H9 (cell line): ENCODE data around the gene SORBS1. TPM values are rescaled to one million over a fixed set of nuclear protein-coding genes. Genes with fewer than 3 reads are reported as not detected.

Source experiments
- DNase-seq: peaks from one replicate; pipeline ENCODE4 v3.0.0-alpha.2; 2017
- H2AFZ ChIP-seq: one replicate; pipeline ENCODE4 v1.6.1; 2013; ENCODE audit warnings: mild to moderate bottlenecking, low read length, control low read depth, moderate library complexity
- H2AK5ac ChIP-seq: 2 replicates; pipeline ENCODE4 v1.6.1; 2013; ENCODE audit warnings: low read length, control low read depth, mixed read lengths; ENCODE audit not compliant: insufficient read length
- H2BK120ac ChIP-seq: one replicate; pipeline ENCODE4 v1.6.1; 2013; ENCODE audit warnings: low read depth, mild to moderate bottlenecking, low read length, control low read depth, inconsistent platforms; ENCODE audit not compliant: poor library complexity, severe bottlenecking
- H2BK12ac ChIP-seq: 2 replicates; pipeline ENCODE4 v1.6.1; 2013; ENCODE audit warnings: low read length, control low read depth, mixed read lengths, low read depth; ENCODE audit not compliant: insufficient read length
- H2BK15ac ChIP-seq: 2 replicates; pipeline ENCODE4 v1.6.1; 2013; ENCODE audit warnings: low read depth, low read length, control low read depth
- H2BK20ac ChIP-seq: one replicate; pipeline ENCODE4 v1.6.1; 2013; ENCODE audit warnings: low read depth, mild to moderate bottlenecking, low read length, control low read depth, inconsistent platforms; ENCODE audit not compliant: poor library complexity, severe bottlenecking
- H2BK5ac ChIP-seq: 2 replicates; pipeline ENCODE4 v1.6.1; 2013; ENCODE audit warnings: low read length, control low read depth, mixed read lengths; ENCODE audit not compliant: insufficient read length
- H3K14ac ChIP-seq: 2 replicates; pipeline ENCODE4 v1.6.1; 2013; ENCODE audit warnings: low read length, control low read depth; ENCODE audit not compliant: insufficient read depth
- H3K18ac ChIP-seq: 2 replicates; pipeline ENCODE4 v1.6.1; 2013; ENCODE audit warnings: low read depth, mild to moderate bottlenecking, mixed read lengths, low read length, control low read depth; ENCODE audit not compliant: insufficient read length
- H3K23ac ChIP-seq: 2 replicates; pipeline ENCODE4 v1.6.1; 2013; ENCODE audit warnings: low read length, control low read depth, mixed read lengths, low read depth; ENCODE audit not compliant: insufficient read length
- H3K23me2 ChIP-seq: 2 replicates; pipeline ENCODE4 v1.6.1; 2013; ENCODE audit warnings: low read depth, mild to moderate bottlenecking, mixed read lengths, low read length, control low read depth; ENCODE audit not compliant: insufficient read length, poor library complexity, severe bottlenecking
- H3K27ac ChIP-seq: 2 replicates; pipeline ENCODE4 v1.5.1; 2013; ENCODE audit warnings: low read length, control low read depth, mixed read lengths, low read depth; ENCODE audit not compliant: insufficient read length
- H3K27me3 ChIP-seq: 2 replicates; pipeline ENCODE4 v1.6.1; 2013; ENCODE audit warnings: low read length, control low read depth, inconsistent platforms; ENCODE audit not compliant: insufficient read depth
- H3K4ac ChIP-seq: 2 replicates; pipeline ENCODE4 v1.6.1; 2013; ENCODE audit warnings: low read depth, mild to moderate bottlenecking, control low read depth, inconsistent platforms, low read length, moderate library complexity
- H3K4me1 ChIP-seq: 2 replicates; pipeline ENCODE4 v1.6.1; 2013; ENCODE audit warnings: low read length, control low read depth, inconsistent platforms; ENCODE audit not compliant: insufficient read depth
- H3K4me2 ChIP-seq: 2 replicates; pipeline ENCODE4 v1.6.1; 2013; ENCODE audit warnings: low read length, control low read depth, mixed read lengths; ENCODE audit not compliant: insufficient read length, insufficient read depth
- H3K56ac ChIP-seq: 2 replicates; pipeline ENCODE4 v1.6.1; 2013; ENCODE audit warnings: low read depth, mild to moderate bottlenecking, mixed read lengths, low read length, control low read depth; ENCODE audit not compliant: insufficient read length
- H3K79me1 ChIP-seq: 2 replicates; pipeline ENCODE4 v1.6.1; 2013; ENCODE audit warnings: low read depth, mild to moderate bottlenecking, moderate library complexity, low read length, control low read depth, inconsistent platforms; ENCODE audit not compliant: insufficient read depth, poor library complexity, severe bottlenecking
- H3K79me2 ChIP-seq: 2 replicates; pipeline ENCODE4 v1.6.1; 2013; ENCODE audit warnings: low read length, control low read depth, inconsistent platforms; ENCODE audit not compliant: insufficient read depth
- H3K9ac ChIP-seq: 2 replicates; pipeline ENCODE4 v1.6.1; 2013; ENCODE audit warnings: low read length, control low read depth, mixed read lengths; ENCODE audit not compliant: insufficient read length; ENCODE audit errors: extremely low read depth
- H3K9me3 ChIP-seq: one replicate; pipeline ENCODE4 v1.6.1; 2013; ENCODE audit warnings: low read depth, low read length, inconsistent platforms; ENCODE audit not compliant: control insufficient read depth
- H3T11ph ChIP-seq: one replicate; pipeline ENCODE4 v1.6.1; 2013; ENCODE audit warnings: mild to moderate bottlenecking, low read length, control low read depth, inconsistent platforms
- H4K20me1 ChIP-seq: one replicate; pipeline ENCODE4 v1.6.1; 2013; ENCODE audit not compliant: control insufficient read depth, insufficient read length, insufficient read depth
- H4K5ac ChIP-seq: 2 replicates; pipeline ENCODE4 v1.6.1; 2013; ENCODE audit warnings: low read depth, mild to moderate bottlenecking, mixed read lengths, low read length, control low read depth; ENCODE audit not compliant: insufficient read length
- H4K8ac ChIP-seq: replicated peaks from 2 replicates; pipeline ENCODE4 v1.6.1; 2013; ENCODE audit warnings: low read length, control low read depth, mixed read lengths, low read depth; ENCODE audit not compliant: insufficient read length
- H4K91ac ChIP-seq: 2 replicates; pipeline ENCODE4 v1.6.1; 2013; ENCODE audit warnings: low read depth, mild to moderate bottlenecking, moderate library complexity, mixed read lengths, low read length, control low read depth; ENCODE audit not compliant: insufficient read length
- H3K27ac Mint-ChIP-seq, 3 experiments: 2 replicates in 2 of 3; 3 replicates in 1 of 3; pipeline ENCODE4 v1.8.0; 2020 to 2021; ENCODE audit warnings: mixed read lengths in 3 of 3, mild to moderate bottlenecking in 1 of 3, moderate library complexity in 1 of 3
- H3K27me3 Mint-ChIP-seq: 2 replicates; pipeline ENCODE4 v1.8.0; 2021; ENCODE audit warnings: low read depth, mild to moderate bottlenecking, moderate library complexity, mixed read lengths
- H3K36me3 Mint-ChIP-seq, 3 experiments: 2 replicates in 2 of 3; 3 replicates in 1 of 3; pipeline ENCODE4 v1.8.0; 2020 to 2021; ENCODE audit warnings: low read depth in 3 of 3, mixed read lengths in 3 of 3; ENCODE audit not compliant: insufficient read depth in 1 of 3
- H3K4me1 Mint-ChIP-seq, 2 experiments: 2 replicates each; pipeline ENCODE4 v1.8.0; 2020; ENCODE audit warnings: mixed read lengths in 2 of 2
- H3K4me3 Mint-ChIP-seq, 2 experiments: 2 replicates in 1 of 2; 3 replicates in 1 of 2; pipeline ENCODE4 v1.8.0; 2020 to 2021; ENCODE audit warnings: mild to moderate bottlenecking in 2 of 2, mixed read lengths in 2 of 2, moderate library complexity in 1 of 2
- H3K9me3 Mint-ChIP-seq, 2 experiments: 2 replicates in 1 of 2; 3 replicates in 1 of 2; pipeline ENCODE4 v1.8.0; 2020; ENCODE audit warnings: mild to moderate bottlenecking in 2 of 2, mixed read lengths in 2 of 2, moderate library complexity in 1 of 2
- WGBS: extraction: QIAGEN DNeasy Blood & Tissue Kit; methylation state at CpG from one replicate; pipeline ENCODE4 v1.1.7; 2013; ENCODE audit warnings: missing lambda C conversion rate, low lambda C conversion rate, mixed read lengths; ENCODE audit not compliant: insufficient read length; ENCODE audit errors: extremely low coverage; 5-methylcytosine and 5-hydroxymethylcytosine counted together
- total RNA-seq: library from RNA; stranded (reverse); gene quantifications from 2 replicates; pipeline ENCODE4 v1.2.1, GENCODE V29; 2021
- TF ChIP-seq, protein P1 (sequence below): fragments of 200-600 bp; sonication (generic); conservative IDR thresholded peaks from 3 replicates; pipeline ENCODE4 v1.8.0; 2021; ENCODE audit warnings: antibody characterized with exemption, mild to moderate bottlenecking

Gene SORBS1
- total RNA-seq, 1 experiment from 2014 or later: 24.3 TPM

DNA sequence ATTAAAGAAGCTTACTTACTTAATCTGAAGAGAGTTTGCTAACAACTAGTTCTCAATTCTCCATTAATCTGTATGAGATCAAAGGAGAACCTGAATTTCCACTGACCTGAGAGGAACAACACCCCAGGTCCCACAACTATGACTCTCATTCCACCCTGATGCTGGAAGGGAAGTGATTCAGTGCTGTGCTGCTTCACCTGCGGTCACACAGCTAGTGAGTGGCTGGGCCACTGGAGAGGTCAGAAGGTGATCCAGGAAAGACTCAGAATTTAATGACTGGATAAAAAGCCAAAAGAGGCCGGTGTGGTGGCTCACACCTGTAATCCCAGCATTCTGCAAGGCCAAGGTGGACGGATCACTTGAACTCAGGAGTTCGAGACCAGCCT is 23.6 kb downstream of the SORBS1 start:
- Mint-ChIP-seq H3K27ac (no peak overlapping the region), H3K4me3 (no peak overlapping the region), H3K9me3 (no peaks in the 10 kb centered on the region; a peak in 1 of 5 replicates), H3K36me3 (peaks cover 0 to 3% (median 3%) of the 10 kb centered on the region in 3 experiments; a peak in 2 of 7 replicates), H3K27me3 (peaks cover 8% of the 10 kb centered on the region), H3K4me1 (peaks cover 42 to 44% of the 10 kb centered on the region in 2 experiments)
- no peaks in the 10 kb centered on the region for H3K23me2 ChIP-seq
- H4K91ac ChIP-seq: no peak overlapping the region
- no peak overlapping the region for H2BK120ac ChIP-seq
- H2AK5ac ChIP-seq: no peak overlapping the region
- H2BK12ac ChIP-seq: no peak overlapping the region
- no peak overlapping the region for H3K27ac ChIP-seq
- no peak overlapping the region for H3K4ac ChIP-seq
- no peak overlapping the region for H2BK20ac ChIP-seq
- H3K4me1 ChIP-seq: peaks cover 11% of the 10 kb centered on the region
- no peak overlapping the region for H2AFZ ChIP-seq
- no peak overlapping the region for H3T11ph ChIP-seq
- H3K56ac ChIP-seq: no peak overlapping the region
- H3K4me2 ChIP-seq: no peak overlapping the region
- H4K8ac ChIP-seq: no peak overlapping the region
- H3K9me3 ChIP-seq: no peaks in the 10 kb centered on the region
- no peaks in the 10 kb centered on the region; the same call in 1 of the 2 replicates for H3K79me2 ChIP-seq
- H3K14ac ChIP-seq: no peak overlapping the region
- no peak overlapping the region for H3K18ac ChIP-seq
- TF ChIP-seq, protein P1, sequence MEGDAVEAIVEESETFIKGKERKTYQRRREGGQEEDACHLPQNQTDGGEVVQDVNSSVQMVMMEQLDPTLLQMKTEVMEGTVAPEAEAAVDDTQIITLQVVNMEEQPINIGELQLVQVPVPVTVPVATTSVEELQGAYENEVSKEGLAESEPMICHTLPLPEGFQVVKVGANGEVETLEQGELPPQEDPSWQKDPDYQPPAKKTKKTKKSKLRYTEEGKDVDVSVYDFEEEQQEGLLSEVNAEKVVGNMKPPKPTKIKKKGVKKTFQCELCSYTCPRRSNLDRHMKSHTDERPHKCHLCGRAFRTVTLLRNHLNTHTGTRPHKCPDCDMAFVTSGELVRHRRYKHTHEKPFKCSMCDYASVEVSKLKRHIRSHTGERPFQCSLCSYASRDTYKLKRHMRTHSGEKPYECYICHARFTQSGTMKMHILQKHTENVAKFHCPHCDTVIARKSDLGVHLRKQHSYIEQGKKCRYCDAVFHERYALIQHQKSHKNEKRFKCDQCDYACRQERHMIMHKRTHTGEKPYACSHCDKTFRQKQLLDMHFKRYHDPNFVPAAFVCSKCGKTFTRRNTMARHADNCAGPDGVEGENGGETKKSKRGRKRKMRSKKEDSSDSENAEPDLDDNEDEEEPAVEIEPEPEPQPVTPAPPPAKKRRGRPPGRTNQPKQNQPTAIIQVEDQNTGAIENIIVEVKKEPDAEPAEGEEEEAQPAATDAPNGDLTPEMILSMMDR: no peak
- no peaks in the 10 kb centered on the region for H4K20me1 ChIP-seq
- no peaks in the 10 kb centered on the region for H3K79me1 ChIP-seq
- H3K23ac ChIP-seq: no peak overlapping the region
- H4K5ac ChIP-seq: no peak overlapping the region
- no peak for DNase-seq
- no peak overlapping the region for H2BK5ac ChIP-seq
- no peaks in the 10 kb centered on the region for H3K27me3 ChIP-seq
- no CpG with 5 or more reads among the region's 4 CpGs for WGBS
- H2BK15ac ChIP-seq: no peak overlapping the region
- H3K9ac ChIP-seq: no peak overlapping the region
